Mesothelial cell of epicardium (in vitro differentiated cells): Measurements from ENCODE around the gene KLHL3. TPM values are rescaled to one million over a fixed set of nuclear protein-coding genes. Genes with fewer than 3 reads are reported as not detected.

Source experiments
- DNase-seq, 2 experiments: peaks; one replicate each; pipeline ENCODE4 v3.0.0; 2021; ENCODE audit warnings: low spot score in 2 of 2; ENCODE audit not compliant: unreplicated experiment in 2 of 2
- H3K27ac Mint-ChIP-seq: 2 replicates; pipeline ENCODE4 v1.8.0; 2021; ENCODE audit warnings: mixed read lengths
- H3K27me3 Mint-ChIP-seq: 2 replicates; pipeline ENCODE4 v1.8.0; 2021; ENCODE audit warnings: low read depth, mixed read lengths
- H3K36me3 Mint-ChIP-seq: 2 replicates; pipeline ENCODE4 v1.8.0; 2021; ENCODE audit warnings: mixed read lengths
- H3K4me1 Mint-ChIP-seq: 2 replicates; pipeline ENCODE4 v1.8.0; 2021; ENCODE audit warnings: mixed read lengths
- H3K4me3 Mint-ChIP-seq: 2 replicates; pipeline ENCODE4 v1.8.0; 2021; ENCODE audit warnings: mild to moderate bottlenecking, moderate library complexity, mixed read lengths
- H3K9me3 Mint-ChIP-seq: 2 replicates; pipeline ENCODE4 v1.8.0; 2021; ENCODE audit warnings: mixed read lengths
- total RNA-seq: library from RNA; stranded (reverse); gene quantifications from 3 replicates; pipeline ENCODE4 v1.2.1, GENCODE V29; 2021
- TF ChIP-seq, protein P1 (sequence below): fragments of 200-600 bp; sonication (generic); IDR thresholded peaks from one replicate; pipeline ENCODE4 v1.5.0; 2021; ENCODE audit warnings: antibody characterized with exemption; ENCODE audit not compliant: unreplicated experiment

Gene KLHL3
- total RNA-seq, 1 donor from 2014 or later: 13.1 TPM

- TF ChIP-seq, protein P1, sequence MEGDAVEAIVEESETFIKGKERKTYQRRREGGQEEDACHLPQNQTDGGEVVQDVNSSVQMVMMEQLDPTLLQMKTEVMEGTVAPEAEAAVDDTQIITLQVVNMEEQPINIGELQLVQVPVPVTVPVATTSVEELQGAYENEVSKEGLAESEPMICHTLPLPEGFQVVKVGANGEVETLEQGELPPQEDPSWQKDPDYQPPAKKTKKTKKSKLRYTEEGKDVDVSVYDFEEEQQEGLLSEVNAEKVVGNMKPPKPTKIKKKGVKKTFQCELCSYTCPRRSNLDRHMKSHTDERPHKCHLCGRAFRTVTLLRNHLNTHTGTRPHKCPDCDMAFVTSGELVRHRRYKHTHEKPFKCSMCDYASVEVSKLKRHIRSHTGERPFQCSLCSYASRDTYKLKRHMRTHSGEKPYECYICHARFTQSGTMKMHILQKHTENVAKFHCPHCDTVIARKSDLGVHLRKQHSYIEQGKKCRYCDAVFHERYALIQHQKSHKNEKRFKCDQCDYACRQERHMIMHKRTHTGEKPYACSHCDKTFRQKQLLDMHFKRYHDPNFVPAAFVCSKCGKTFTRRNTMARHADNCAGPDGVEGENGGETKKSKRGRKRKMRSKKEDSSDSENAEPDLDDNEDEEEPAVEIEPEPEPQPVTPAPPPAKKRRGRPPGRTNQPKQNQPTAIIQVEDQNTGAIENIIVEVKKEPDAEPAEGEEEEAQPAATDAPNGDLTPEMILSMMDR: no peak
- DNase-seq: no peak
- H3K27ac Mint-ChIP-seq: no peak overlapping the region
- H3K9me3 Mint-ChIP-seq: peaks cover 4% of the 10 kb centered on the region
- H3K36me3 Mint-ChIP-seq: peaks cover 13% of the 10 kb centered on the region
- peaks cover 23% of the 10 kb centered on the region for H3K4me1 Mint-ChIP-seq
- H3K27me3 Mint-ChIP-seq: no peaks in the 10 kb centered on the region
- H3K4me3 Mint-ChIP-seq: no peak overlapping the region
These were observed 63.9 kb downstream of the KLHL3 start for GRCh38 chr5:137672001-137672400.

GRCh38 chr5:137669811-137670210 lies 66.1 kb downstream of the KLHL3 start:
- peaks cover 24% of the 10 kb centered on the region for H3K4me1 Mint-ChIP-seq
- no peak overlapping the region for H3K27ac Mint-ChIP-seq

GRCh38 chr5:137668637-137669036 lies 67.3 kb downstream of the KLHL3 start:
- TF ChIP-seq, protein P1: no peak
- H3K27ac Mint-ChIP-seq: no peak overlapping the region
- H3K36me3 Mint-ChIP-seq: peaks cover 11% of the 10 kb centered on the region
- H3K4me3 Mint-ChIP-seq: no peak overlapping the region
- H3K4me1 Mint-ChIP-seq: peaks cover 13% of the 10 kb centered on the region
- DNase-seq: no peak
- peaks cover 4% of the 10 kb centered on the region for H3K9me3 Mint-ChIP-seq
- no peaks in the 10 kb centered on the region for H3K27me3 Mint-ChIP-seq

More at GRCh38 chr5:137669811-137670210, 66.1 kb downstream of the KLHL3 start:
- TF ChIP-seq, protein P1: no peak
- no peak overlapping the region for H3K4me3 Mint-ChIP-seq
- no peaks in the 10 kb centered on the region for H3K27me3 Mint-ChIP-seq
- peaks cover 4% of the 10 kb centered on the region for H3K9me3 Mint-ChIP-seq
- H3K36me3 Mint-ChIP-seq: peaks cover 11% of the 10 kb centered on the region
- DNase-seq: no peak

GRCh38 chr5:137667341-137667740 lies 68.5 kb downstream of the KLHL3 start:
- no peak for DNase-seq

GRCh38 chr5:137666901-137667300 lies 69.0 kb downstream of the KLHL3 start:
- no peak overlapping the region for H3K27ac Mint-ChIP-seq
- TF ChIP-seq, protein P1: no peak
- H3K4me3 Mint-ChIP-seq: no peak overlapping the region

More at GRCh38 chr5:137667341-137667740, 68.5 kb downstream of the KLHL3 start:
- H3K9me3 Mint-ChIP-seq: peaks cover 4% of the 10 kb centered on the region
- H3K36me3 Mint-ChIP-seq: peaks cover 11% of the 10 kb centered on the region
- no peak overlapping the region for H3K27ac Mint-ChIP-seq
- TF ChIP-seq, protein P1: no peak
- H3K4me1 Mint-ChIP-seq: peaks cover 3% of the 10 kb centered on the region
- no peaks in the 10 kb centered on the region for H3K27me3 Mint-ChIP-seq
- no peak overlapping the region for H3K4me3 Mint-ChIP-seq

GRCh38 chr5:137666461-137666850 lies 69.4 kb downstream of the KLHL3 start:
- H3K4me1 Mint-ChIP-seq: peaks cover 3% of the 10 kb centered on the region
- no peak overlapping the region for H3K4me3 Mint-ChIP-seq
- no peaks in the 10 kb centered on the region for H3K27me3 Mint-ChIP-seq
- H3K36me3 Mint-ChIP-seq: peaks cover 10% of the 10 kb centered on the region
- no peak overlapping the region for H3K27ac Mint-ChIP-seq
- TF ChIP-seq, protein P1: no peak
- peaks cover 4% of the 10 kb centered on the region for H3K9me3 Mint-ChIP-seq
- no peak for DNase-seq

More at GRCh38 chr5:137666901-137667300, 69.0 kb downstream of the KLHL3 start:
- DNase-seq: no peak
- Mint-ChIP-seq H3K27me3 (no peaks in the 10 kb centered on the region), H3K4me1 (peaks cover 3% of the 10 kb centered on the region), H3K9me3 (peaks cover 4% of the 10 kb centered on the region), H3K36me3 (peaks cover 11% of the 10 kb centered on the region)
